ENCODE results near the gene DECR2.
"Not testable (repeated sequence)": the region's sequence is repeated elsewhere in the genome, so short reads cannot be mapped to it uniquely, and the experiment has no call there.

DECR2 gene, protein sequence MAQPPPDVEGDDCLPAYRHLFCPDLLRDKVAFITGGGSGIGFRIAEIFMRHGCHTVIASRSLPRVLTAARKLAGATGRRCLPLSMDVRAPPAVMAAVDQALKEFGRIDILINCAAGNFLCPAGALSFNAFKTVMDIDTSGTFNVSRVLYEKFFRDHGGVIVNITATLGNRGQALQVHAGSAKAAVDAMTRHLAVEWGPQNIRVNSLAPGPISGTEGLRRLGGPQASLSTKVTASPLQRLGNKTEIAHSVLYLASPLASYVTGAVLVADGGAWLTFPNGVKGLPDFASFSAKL

DNA sequence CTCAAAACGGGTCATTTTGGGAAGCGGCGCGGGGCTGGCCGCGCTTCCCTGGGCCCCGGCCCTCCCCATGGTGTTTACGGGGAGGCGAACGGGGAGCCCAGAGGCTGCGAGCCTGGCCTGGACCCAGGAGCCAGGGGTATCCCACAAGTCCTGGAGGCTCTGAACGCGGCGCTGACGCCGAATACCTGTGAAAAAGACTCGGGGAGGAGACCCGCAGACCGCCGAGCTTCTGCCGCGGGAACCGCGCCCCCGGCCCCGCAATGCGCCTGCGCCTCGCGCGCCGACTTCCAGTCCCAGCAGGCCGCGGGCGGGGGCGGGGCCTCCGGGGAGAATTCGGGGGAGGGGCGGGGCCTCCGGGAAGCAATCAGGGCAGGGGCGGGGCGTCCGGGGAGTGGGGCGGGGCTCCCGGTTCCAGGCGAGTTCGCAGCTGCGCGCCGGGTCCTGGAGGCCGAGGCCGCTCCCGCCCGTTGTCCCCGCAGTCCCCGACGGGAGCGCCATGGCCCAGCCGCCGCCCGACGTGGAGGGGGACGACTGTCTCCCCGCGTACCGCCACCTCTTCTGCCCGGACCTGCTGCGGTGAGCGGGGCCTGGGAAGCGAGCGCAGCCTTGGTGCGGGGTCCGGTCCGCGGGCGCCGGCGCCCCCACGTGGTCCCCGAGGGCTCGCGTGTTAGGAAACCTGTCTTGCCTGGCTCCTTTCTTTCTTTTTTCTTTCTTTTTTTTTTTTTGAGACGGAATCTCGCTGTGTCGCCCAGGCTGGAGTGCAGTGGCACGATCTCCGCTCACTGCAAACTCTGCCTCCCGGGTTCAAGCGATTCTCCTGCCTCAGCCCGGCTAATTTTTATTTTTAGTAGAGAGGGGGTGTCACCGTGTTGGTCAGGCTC lies at the start of gene DECR2:
Gene DECR2 (plus strand): TSS at position 418 of the 881 bp plus-strand sequence. CDS start 79 bp downstream, at position 497.
- peak; percentile 90 for DNase-seq (ENCODE audit: low spot score)

DNA sequence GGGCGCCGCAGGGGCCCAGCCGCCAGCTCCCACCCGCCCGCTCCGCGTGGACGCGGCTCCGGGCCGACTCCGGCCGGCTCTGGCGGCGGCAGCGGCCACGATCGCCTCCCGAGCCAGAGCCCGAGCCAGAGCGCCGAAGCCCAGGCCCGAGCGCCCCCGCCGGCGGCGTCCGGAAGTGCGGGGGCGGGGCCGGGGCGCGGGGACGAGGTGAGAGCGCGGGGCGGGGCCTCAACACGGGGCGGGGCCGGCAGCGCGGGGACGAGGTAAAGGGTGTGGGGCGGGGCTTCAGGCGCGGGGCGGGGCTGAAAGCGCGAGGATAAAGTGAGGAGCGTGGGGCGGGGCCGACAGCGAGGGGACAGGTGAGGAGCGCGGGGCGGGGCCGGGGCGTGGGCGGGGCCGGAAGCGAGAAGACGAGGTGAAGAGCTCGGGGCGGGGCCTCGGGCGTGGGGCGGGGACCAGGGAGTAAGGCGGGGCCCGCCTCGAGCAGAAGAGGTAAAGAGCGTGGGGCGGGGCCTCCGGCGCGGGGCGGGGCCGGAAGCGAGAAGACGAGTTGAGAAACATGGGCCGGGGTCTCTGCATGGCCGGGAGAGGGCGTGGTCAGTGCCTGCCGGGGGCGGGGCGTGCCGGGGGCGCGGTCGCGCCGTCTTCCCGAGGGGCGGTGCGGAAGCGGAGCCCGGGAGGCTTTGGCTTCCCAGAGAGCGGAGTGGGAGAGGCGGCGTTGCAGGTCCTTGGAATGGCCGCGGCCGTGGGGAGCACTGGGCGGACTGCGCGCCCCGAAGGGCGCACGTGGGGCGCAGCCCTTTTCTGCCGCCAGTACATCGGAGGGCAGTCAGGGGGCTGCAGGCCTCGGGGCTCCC lies 48.9 kb upstream of the DECR2 start, which contains the start of gene AXIN1:
Gene AXIN1 (minus strand): TSS at position 177 of the 857 bp plus-strand sequence. CDS start 5,698 bp downstream, outside the sequence.
- DNase-seq (ENCODE audit: low spot score): peak; percentile 95

DNA sequence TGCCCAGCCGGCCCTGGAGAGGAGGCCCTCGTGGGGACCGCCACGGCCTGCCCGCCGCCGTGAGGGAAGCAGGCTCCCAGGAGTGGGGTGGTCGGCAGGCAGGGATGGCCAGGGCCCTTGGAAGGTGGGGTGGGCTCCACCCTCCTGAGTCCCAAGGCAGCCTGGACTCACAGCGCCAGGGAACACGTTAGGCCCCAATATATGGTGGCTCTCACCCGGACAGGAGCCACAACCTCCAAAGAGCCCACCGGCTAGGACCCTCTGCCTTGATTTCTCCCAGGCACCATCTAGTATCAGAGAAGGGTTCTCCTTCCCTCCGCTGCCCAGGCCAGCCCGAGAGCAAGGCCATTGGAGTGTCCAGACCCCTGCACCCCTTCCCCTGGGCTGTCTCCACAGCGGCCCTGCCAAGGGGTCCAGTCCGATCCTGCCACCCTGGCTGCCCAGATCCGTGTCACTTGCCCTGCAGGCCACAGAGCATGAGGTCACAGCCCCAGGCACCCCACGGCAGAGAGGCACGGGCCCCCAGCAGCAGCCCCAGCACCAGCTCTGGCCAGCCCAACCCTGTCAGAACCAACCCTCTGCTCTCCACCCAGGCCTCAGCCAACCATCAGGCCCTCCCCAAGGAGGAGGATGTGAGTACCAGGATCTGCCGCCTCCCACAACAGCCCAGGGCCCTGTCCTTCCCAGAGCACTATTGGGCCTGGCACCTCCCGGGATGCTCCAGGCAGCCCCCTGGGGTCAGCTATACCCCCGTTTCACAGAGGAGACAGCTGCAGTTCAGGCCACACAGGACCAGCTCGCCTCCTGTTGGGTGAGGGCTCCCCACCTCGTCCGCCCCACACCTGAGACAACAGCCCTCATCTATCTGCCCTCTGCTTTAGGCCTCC lies 48.0 kb upstream of the DECR2 start:
- no peak for DNase-seq (ENCODE audit: low spot score)

DNA sequence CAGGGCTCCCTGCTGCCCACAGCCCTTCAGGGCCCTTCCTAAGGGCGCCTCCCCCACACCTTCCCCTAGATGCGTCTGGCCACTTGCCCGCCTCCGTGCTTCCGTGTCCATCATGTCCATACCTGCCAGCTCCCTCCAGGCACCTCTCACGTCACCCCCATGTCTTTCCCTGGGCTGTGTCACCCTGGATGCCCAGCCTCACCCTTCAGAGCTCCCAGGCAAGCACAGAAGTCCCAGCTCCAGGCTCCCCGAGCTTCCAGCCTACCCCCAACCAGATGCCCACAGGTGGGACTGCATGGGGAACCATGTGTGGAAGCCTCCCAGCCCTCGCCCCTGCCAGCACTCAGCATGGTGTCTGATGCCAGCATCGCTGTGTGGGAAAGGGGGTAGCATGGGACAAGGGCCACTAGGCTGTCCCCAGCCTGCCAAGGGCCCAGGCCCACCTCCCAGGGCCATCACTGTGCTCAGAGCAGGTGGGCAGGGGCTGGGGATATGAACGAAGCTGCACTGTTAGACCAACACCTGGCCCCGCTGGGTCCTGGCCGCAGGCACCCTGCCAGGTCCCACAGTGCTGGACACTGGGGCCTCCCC lies 47.3 kb upstream of the DECR2 start:
- no peak for DNase-seq (ENCODE audit: low spot score)

DNA sequence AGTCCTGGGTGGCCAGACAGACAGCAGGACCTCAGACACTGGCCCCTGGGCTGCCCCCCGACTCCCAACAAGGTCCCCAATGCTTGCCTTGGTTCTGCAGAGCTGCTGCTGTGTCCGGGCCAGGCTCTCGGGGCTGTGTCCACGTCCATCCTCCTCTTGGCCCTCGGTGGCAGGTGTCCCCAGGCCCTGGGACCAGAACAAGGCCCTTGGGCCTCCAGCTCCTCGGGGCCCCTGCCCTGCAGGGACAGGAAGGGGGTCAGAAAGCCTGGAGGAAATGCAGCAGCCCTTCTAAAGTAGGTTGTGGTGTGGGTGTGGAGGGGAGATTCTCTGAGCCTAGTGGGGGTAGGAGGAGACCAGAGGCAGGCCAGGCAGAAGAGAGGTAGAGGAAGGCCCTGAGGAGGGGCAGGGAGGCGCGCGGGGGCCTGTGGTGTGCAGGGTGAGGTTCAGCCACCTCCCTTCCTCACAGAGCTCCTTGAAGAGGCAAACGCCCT lies 46.7 kb upstream of the DECR2 start:
- no peak for DNase-seq (ENCODE audit: low spot score)

DNA sequence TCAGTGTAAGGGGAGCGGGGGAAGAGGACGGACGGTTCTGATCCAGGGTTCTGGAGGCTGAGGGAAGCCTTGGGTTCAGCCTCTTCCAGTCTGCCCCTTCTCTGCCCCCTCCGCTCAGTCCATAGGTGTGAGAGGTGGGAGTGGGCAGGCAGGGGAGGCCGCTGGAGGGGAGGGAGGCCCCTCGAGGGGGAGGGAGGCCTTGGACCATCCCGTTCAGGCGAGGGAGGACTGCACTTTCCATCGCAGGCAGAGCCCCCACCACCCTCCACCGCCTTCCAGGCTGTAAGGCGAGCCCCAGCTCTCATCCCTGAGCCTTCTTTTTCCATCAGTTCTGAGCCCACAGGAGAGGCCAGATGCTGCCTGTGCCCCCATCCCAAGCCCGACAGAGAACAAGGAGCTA lies 44.9 kb upstream of the DECR2 start:
- DNase-seq (ENCODE audit: low spot score): no peak

DNA sequence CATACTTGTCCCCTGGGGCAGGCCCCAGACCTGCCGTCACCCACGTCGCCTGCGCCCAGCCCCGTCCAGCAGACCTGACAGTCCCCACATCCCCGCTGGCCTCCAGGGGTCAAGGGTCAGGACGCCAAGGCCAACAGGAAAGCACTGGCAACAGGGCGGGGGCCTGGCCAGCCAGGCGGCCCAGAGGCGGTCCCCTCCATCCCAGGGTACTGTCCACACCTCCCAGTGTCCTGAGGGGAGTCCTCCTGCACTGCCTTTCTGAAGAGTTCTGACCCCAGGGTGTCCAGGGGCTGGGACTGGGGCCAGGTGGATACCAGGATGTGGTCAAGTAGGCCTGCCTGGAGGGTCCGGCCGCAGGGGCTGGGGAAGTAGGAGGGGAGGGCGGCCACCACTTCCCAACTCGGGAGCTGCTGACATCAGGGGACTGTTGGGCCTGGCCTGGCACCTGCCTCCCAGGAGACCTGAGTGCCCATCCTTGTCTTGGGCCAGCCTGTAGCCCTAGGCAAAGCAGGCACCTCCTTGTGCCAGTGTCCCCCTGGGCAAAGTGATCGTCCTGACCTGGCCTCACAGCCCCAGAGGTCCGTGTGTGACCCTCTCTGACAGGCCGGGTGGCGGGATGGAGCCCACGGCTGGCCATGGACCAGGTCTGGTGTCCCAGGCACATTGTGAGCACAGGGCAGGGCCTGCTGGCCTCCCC lies 42.5 kb upstream of the DECR2 start:
- no peak for DNase-seq (ENCODE audit: low spot score)

DNA sequence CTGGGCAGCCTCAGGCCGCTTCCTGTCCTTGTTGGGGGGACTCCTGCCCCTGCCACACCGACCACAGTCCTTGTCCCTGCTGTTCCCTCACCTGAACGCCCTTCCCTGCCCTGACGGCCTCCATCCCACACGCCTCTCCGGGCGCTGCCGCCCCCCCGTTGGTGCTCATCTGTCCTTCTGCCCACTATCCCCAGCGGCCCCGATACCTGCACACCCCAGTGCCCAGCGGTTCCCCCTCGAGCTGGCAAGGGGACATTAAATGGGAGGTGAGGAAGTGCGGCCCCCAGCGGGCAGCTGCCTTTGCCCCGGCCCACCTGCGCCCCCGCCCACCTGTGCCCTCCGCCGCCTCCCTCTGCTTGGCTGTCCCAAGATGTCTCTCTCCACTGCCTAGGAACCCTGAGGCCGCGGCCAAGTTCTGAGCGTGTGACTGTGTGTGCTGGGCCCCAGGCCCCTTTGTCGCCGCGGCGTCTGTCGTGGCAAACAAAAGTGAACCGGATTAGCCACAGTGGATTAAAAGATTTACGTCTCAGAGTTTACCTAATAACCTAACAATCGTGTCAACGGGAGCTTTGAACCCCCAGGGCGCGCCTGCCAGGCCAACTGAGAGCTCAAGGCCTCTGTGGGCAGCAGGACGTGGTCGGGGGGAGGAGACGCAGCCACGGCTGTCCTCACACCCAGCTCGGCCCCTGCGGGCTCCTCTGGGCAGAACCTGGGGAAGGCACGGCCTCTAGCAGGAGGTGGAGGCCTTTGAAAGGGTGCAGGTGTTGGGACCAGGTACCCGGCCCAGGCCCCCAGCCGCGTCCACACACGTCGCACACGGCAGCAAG lies 41.6 kb upstream of the DECR2 start:
- no peak for DNase-seq (ENCODE audit: low spot score)

DNA sequence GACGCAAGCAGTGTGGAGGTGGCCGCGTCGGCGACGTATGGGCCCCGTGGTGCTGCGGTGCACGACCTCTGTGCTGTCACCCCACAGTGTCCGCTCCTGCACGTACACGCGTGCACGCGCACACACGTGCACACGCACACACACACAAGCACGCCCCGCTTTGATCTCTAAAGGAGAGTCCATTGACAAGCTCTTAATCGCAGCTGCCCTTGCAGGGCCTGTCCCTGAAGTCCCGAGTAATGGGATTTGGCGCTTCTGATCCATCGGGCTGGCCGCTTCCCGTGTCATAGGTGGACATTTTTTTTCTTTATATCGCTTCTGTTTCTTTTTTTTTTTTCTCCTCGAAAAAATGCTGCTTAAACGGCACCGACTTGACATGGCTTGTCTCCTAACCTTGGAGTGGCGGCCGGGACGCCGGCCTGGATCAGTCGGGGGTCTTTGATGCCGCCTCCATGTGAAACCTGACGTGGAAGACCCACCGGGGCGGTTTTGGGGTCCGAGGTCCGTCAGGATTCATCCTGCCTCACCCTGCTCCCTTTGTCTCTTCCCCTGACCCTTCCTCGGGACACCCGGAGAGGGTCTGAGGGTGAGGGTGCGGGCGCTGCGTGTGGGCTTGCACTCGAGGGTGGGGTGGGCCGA lies 40.9 kb upstream of the DECR2 start:
- no peak for DNase-seq (ENCODE audit: low spot score)

DNA sequence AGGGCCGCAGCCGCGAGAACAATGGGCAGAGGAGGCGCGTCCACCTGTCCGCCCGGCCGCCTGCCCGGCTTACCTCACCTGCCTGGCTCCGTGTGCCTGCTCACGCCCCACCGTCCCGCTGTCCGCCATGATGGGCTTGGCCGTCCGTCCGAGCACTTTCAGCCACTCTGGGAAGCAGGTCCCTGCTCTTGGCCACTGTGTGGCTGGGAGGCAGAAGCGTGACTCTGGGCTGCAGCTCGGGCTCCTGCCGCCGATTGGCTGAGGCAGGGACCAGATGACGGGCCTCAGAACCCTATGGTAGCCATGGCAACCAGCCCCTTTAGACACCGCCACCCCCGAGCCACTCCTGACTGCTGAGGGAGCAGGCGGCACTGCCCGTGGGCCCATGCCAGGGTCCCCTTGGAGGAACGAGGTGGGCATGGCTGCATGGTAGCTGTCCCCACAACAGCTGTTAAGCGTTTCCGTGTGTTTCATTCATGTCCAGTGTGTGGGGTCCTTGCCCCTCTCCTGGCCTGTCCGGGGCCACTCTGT lies 40.3 kb upstream of the DECR2 start:
- no peak for DNase-seq (ENCODE audit: low spot score)

DNA sequence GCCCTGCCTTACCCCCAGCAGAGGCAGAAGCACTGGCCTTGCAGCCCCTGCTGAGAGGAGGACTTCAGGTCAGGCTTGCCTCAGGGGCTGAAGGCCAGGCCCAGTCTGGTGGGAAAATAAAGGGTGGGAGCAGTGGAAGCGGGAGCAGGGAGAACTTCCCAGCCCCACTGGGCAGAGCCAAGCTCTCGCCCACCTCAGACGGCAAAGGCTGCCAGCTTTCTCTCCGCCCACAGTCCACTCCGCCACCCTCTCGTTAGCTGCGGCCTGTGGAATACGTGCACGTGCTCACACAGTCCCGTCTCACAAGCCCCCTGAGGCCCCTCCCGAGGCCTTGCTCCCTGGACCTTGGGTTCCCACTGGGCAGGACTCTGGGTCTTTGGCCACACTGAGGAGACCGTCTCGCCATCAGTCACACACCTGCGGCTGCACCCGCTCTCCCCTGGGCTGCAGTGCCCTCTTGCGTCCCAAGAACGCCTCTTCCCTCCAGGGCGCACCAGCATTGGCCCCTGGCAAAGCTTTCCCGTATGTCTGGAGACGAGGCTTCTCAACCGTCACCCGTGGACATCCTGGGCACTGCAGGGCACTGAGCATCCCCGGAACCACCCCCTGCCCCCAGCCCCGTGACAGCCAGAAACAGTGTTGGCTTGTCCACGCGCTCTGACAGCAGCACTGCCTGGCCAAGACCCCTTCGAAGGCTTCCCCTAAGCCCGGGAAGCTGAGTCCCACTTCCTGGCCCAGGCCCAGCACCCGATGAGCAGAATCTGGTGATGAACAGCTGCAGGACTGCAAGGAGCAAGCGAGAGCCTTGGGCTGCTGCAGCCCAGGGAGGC lies 39.6 kb upstream of the DECR2 start:
- peak; percentile 88 for DNase-seq (ENCODE audit: low spot score)

DNA sequence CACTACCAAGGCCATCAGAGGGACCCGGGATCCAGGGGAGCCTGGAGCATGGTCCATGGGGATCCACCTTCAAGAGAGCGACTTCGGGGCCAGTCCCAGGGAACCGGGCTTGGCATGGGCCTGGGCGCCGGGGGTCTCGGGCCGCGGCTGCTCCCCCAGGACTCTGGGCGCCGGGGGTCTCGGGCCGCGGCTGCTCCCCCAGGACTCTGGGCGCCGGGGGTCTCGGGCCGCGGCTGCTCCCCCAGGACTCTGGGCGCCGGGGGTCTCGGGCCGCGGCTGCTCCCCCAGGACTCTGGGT lies 39.0 kb upstream of the DECR2 start:
- DNase-seq (ENCODE audit: low spot score): not testable (repeated sequence)

DNA sequence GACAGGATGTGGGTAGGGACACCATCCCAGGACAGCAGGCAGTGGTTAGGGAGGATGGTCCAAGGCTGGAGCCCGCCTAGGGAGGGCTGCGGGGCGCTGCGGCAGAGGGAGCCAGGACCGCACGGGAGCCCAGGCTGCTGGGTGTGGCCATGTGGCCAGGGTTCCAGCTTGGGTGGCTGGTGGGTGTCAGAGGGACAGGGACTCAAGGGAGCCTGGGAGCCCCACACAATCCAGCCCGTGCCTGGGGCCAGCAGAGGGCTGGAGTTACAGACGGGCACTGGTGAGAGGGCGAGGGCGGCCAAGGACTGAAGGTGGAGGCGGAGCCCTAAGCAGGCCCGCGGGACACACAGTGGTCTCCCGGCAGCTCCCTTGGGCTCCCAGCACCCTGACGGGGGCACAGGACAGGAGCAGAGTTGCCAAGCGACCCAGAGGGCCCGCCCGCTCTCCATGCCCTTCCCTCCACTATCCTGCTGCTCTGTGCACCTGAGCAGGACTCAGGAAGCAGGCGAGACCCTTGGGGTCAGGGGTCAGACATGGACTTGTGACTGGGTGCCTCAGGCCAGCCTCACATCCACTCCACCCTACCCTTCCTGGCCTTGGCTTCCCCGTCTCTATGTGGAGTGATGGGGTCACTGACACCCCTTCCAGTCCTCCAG lies 38.4 kb upstream of the DECR2 start:
- DNase-seq (ENCODE audit: low spot score): no peak

DNA sequence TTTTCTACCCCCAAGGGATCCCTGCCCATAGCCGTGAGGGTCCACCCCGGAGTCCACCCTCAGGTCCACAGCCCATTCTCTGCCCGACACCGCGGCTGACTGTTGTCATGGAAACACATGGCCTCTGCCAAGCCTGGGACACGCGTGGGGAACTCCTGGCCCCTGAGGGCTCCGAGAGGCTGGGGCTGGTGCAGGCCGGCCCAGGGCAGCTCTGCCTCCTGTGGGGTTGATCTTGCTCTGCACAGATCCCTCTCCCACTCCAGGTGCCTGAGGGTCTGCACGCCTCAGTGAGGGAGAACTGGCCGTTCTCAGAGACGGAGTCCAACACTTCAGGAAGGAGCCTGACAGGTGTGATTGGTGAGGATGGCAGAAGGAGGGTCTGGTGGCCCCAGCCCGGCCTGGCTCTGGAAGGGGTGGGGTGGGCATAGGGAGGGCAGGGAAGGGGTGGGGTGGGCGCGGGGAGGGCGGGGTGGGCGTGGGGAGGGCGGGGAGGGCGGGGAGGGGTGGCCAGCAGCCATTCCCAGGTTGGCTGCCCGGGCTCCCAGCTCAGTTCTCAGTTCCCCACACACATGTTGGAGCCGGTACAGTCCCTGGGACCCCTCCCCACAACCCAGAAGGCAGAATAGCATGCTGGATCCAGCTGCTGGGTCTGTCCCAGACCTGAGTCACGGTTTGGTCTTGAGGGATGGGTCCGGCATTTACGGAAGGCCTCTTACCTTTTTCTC lies 37.8 kb upstream of the DECR2 start:
- no peak for DNase-seq (ENCODE audit: low spot score)

DNA sequence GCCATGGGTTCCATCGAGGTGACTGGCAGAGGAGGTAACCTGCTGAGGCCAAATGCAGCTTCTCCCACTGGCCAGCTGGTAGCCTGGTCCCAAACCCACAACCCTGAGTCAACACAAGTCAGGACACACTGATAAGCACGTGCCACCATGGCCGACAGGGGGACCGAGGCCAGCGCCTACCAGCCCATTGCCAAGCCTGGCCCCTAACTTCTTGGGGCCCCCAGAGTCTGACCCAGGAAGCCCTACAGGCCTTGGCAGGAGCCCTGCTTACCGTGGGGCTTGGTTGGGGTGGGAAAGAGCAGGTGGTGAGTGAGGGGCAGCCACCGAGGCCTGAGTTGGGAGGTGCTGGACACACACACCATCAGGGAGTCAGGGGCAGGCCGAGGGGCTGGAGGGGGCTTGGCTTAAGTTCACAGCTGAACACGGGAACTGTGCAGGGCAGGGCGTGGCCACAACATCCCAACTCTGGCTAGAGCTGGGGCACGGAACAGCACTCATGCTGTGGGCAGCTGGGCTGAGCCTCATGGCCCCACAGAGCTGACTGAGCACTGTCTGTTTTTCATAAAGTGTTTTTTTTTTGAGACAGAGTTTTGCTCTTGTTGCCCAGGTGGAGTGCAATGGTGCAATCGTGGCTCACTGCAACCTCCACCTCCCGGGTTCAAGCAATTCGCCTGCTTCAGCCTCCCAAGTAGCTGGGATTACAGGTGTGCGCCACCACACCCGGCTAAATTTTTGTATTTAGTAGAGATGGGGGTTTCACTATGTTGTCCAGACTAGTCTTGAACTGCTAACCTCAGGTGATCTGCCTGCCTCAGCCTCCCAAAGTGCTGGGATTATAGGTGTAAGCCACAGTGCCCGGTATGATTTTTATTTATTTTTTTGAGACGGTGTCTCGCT lies 36.8 kb upstream of the DECR2 start:
- no peak for DNase-seq (ENCODE audit: low spot score)
